Testis (tissue), 2 donors: ENCODE results near the gene C5orf63.

Experiments used
- POLR2A ChIP-seq: fragments of 450-650 bp; IDR thresholded peaks from one replicate; pipeline ENCODE4 v1.6.1; 2017; ENCODE audit warnings: antibody characterized with exemption, mild to moderate bottlenecking, moderate library complexity
- TF ChIP-seq, protein P1 (sequence below), 3 experiments: fragments of 450-650 bp in 2 of 3; fragments of 200-600 bp in 1 of 3; sonication (generic) in 1 of 3; IDR thresholded peaks; one replicate each; pipeline ENCODE4 v1.5.1; 2016 to 2019; ENCODE audit warnings: antibody characterized with exemption in 3 of 3, mild to moderate bottlenecking in 2 of 3, moderate library complexity in 1 of 3

DNA sequence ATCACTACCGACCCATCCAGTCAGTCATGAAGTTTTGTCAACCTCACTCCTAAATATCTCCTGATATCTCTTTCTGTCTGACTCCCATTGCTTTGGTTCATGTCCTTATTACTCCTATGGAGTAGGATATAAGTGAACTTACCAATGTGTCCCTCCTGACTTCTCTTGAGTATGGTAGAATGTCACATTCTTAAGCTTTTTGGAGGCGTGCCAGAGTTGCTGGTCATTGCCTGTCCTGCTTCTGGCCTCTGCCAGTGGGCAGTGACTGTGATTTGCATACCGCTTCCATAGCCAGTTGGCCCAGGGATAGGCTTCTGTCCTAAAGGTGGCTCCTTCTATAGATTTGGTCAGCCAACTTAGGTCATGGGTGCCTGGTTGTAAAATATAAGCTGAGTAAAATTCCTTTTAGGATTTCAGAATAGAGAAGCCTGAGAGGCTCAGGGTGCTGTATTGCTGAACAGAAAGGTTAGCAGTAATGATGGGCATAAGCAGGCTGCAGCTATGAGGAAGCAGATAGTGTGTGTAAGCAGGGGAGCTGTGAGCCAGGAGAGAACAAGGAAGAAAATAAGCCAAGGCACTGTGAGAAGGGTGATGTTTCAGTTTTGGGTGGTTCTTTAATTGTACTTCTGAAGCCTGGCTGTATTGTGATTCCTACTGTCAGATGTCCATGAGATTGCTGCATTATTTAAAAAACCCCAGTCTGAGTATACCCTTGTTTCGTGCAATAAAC lies 26.8 kb downstream of the C5orf63 start:
- no peak for TF ChIP-seq POLR2A
- TF ChIP-seq, protein P1, sequence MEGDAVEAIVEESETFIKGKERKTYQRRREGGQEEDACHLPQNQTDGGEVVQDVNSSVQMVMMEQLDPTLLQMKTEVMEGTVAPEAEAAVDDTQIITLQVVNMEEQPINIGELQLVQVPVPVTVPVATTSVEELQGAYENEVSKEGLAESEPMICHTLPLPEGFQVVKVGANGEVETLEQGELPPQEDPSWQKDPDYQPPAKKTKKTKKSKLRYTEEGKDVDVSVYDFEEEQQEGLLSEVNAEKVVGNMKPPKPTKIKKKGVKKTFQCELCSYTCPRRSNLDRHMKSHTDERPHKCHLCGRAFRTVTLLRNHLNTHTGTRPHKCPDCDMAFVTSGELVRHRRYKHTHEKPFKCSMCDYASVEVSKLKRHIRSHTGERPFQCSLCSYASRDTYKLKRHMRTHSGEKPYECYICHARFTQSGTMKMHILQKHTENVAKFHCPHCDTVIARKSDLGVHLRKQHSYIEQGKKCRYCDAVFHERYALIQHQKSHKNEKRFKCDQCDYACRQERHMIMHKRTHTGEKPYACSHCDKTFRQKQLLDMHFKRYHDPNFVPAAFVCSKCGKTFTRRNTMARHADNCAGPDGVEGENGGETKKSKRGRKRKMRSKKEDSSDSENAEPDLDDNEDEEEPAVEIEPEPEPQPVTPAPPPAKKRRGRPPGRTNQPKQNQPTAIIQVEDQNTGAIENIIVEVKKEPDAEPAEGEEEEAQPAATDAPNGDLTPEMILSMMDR (IDR thresholded peaks at IDR 0.05), result no peak
